ENCODE data around the gene RPS6KA1. TPM values are rescaled to one million over a fixed set of nuclear protein-coding genes. Genes with fewer than 3 reads are reported as not detected.
"Not testable (repeated sequence)": the region's sequence is repeated elsewhere in the genome, so short reads cannot be mapped to it uniquely, and the experiment has no call there.

The RPS6KA1 gene
- total and polyA plus RNA-seq, 2 of the 13 experiments (the other 11 are each of a cell fraction or from before 2014, with no cell fraction given), result 19.6 to 24.2 TPM

DNA sequence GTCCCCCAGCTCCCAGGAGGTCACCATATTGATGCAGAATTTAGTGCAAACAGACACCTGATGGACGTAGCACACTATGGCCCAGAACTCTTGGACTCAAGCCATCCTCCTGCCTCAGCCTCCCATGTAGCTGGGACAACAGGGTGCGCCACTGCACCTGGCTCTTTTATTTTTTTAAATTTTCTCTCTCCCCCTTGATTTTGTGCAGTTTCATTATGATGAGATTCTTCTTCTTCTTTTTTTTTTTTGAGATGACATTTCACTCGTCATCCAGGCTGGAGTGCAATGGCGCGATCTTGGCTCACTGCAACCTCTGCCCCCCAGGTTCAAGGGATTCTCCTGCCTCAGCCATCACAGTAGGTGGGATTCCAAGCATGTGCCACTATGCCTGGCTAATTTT, 63.8 kb downstream of the RPS6KA1 start:
- Histone ChIP-seq H3K4me2 (ENCODE audit: low read depth, low read length) (no peak overlapping the region), H4K20me1 (ENCODE audit: insufficient read depth, low read length) (no peaks in the 10 kb centered on the region)

DNA sequence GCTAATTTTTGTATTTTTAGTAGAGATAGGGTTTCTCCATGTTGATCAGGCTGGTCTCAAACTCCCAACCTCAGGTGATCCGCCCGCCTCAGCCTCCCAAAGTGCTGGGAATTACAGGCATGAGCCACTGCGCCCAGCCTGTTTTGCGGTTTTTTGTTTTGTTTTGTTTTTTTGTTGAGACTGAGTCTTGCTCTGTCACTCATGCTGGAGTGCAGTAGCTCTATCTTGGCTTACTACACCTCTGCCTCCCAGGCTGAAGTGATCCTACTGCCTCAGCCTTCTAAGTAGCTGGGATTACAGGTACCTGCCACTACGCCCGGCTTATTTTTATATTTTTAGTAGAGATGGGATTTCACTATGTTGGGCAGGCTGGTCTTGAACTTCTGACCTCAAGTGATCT, 65.0 kb downstream of the RPS6KA1 start:
- H3K79me2 ChIP-seq (ENCODE audit: insufficient read depth, low read length); H3K36me3 ChIP-seq (replicated peaks in 1 of 2; ENCODE audit: control insufficient read depth in 1 of 2, insufficient read depth in 2 of 2, low read length in 2 of 2); DNase-seq (ENCODE audit: low spot score); H3K27ac ChIP-seq (ENCODE audit: extremely low read length, insufficient read depth, low read length); H3K9ac ChIP-seq (ENCODE audit: insufficient read depth, low read depth, low read length); H3K4me1 ChIP-seq (ENCODE audit: insufficient read depth, low read length); in situ Hi-C loops (cut with HindIII; ENCODE audit: extremely low pct_ligation_motif_present, low pct_unique_long_range_greater_than_20kb); ATAC-seq; FAIRE-seq; BruUV-seq (replicated peaks); H3K9me3 ChIP-seq (ENCODE audit: low read length); H3K4me3 ChIP-seq (replicated peaks in 1 of 3; ENCODE audit: insufficient read depth in 1 of 3, low read depth in 2 of 3, low read length in 3 of 3); intact Hi-C loops (cut with micrococcal nuclease; ENCODE audit: unreplicated experiment); H2AFZ ChIP-seq (ENCODE audit: low read length); H3K4me2 ChIP-seq (ENCODE audit: low read depth, low read length); CTCF ChIA-PET (ENCODE audit: low intra/inter-chr PET ratio, low total read pairs); H3K27me3 ChIP-seq (ENCODE audit: control insufficient read depth in 1 of 2, insufficient read depth in 2 of 2, low read length in 2 of 2); H4K20me1 ChIP-seq (ENCODE audit: insufficient read depth, low read length): not testable (repeated sequence)
- WGBS (ENCODE audit: low lambda C conversion rate), result 52% methylated on average over 6 of the region's 6 CpGs
- POLR2A ChIA-PET, result interaction anchor here (1.2 kb wide), 1 partner anchor 195 kb away, joined by 3 read pairs; no protein-coding TSS in a partner anchor

More for the DNA sequence above, 63.8 kb downstream of the RPS6KA1 start:
- POLR2A ChIA-PET, result no interaction called here
- Histone ChIP-seq H3K36me3 (replicated peaks in 1 of 2; ENCODE audit: control insufficient read depth in 1 of 2, insufficient read depth in 2 of 2, low read length in 2 of 2) (no peaks in the 10 kb centered on the region), H3K27ac (ENCODE audit: extremely low read length, insufficient read depth, low read length) (no peak overlapping the region), H3K4me3 (replicated peaks in 1 of 3; ENCODE audit: insufficient read depth in 1 of 3, low read depth in 2 of 3, low read length in 3 of 3) (no peak overlapping the region), H3K9me3 (ENCODE audit: low read length) (peaks cover 9% of the 10 kb centered on the region), H3K9ac (ENCODE audit: insufficient read depth, low read depth, low read length) (no peak overlapping the region), H2AFZ (ENCODE audit: low read length) (no peak overlapping the region), H3K79me2 (ENCODE audit: insufficient read depth, low read length) (no peaks in the 10 kb centered on the region), H3K4me1 (ENCODE audit: insufficient read depth, low read length) (no peaks in the 10 kb centered on the region), H3K27me3 (ENCODE audit: control insufficient read depth in 1 of 2, insufficient read depth in 2 of 2, low read length in 2 of 2) (no peaks in the 10 kb centered on the region)
- FAIRE-seq (no peak), ATAC-seq (no peak), DNase-seq (ENCODE audit: low spot score) (no peak)
- in situ Hi-C loops (cut with HindIII; ENCODE audit: extremely low pct_ligation_motif_present, low pct_unique_long_range_greater_than_20kb) (no loop called here), intact Hi-C loops (cut with micrococcal nuclease; ENCODE audit: unreplicated experiment) (no loop called here)
- no peak for TF ChIP-seq NFKBIZ (CRISPR knock-in tag; IDR thresholded peaks at IDR 0.05)
- TF ChIP-seq RFXAP (CRISPR knock-in tag; IDR thresholded peaks at IDR 0.05; ENCODE audit: borderline replicate concordance), result no peak
- TF ChIP-seq, protein P1, sequence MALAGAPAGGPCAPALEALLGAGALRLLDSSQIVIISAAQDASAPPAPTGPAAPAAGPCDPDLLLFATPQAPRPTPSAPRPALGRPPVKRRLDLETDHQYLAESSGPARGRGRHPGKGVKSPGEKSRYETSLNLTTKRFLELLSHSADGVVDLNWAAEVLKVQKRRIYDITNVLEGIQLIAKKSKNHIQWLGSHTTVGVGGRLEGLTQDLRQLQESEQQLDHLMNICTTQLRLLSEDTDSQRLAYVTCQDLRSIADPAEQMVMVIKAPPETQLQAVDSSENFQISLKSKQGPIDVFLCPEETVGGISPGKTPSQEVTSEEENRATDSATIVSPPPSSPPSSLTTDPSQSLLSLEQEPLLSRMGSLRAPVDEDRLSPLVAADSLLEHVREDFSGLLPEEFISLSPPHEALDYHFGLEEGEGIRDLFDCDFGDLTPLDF (CRISPR knock-in tag; IDR thresholded peaks at IDR 0.05), result no peak
- no peak for TF ChIP-seq CBFB (CRISPR knock-in tag; IDR thresholded peaks at IDR 0.05)
- no peak for TF ChIP-seq ZNF558 (CRISPR knock-in tag; IDR thresholded peaks at IDR 0.05; ENCODE audit: borderline replicate concordance)
- TF ChIP-seq, protein P2, sequence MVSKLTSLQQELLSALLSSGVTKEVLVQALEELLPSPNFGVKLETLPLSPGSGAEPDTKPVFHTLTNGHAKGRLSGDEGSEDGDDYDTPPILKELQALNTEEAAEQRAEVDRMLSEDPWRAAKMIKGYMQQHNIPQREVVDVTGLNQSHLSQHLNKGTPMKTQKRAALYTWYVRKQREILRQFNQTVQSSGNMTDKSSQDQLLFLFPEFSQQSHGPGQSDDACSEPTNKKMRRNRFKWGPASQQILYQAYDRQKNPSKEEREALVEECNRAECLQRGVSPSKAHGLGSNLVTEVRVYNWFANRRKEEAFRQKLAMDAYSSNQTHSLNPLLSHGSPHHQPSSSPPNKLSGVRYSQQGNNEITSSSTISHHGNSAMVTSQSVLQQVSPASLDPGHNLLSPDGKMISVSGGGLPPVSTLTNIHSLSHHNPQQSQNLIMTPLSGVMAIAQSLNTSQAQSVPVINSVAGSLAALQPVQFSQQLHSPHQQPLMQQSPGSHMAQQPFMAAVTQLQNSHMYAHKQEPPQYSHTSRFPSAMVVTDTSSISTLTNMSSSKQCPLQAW (CRISPR knock-in tag; IDR thresholded peaks at IDR 0.05), result no peak
- TF ChIP-seq, protein P3, sequence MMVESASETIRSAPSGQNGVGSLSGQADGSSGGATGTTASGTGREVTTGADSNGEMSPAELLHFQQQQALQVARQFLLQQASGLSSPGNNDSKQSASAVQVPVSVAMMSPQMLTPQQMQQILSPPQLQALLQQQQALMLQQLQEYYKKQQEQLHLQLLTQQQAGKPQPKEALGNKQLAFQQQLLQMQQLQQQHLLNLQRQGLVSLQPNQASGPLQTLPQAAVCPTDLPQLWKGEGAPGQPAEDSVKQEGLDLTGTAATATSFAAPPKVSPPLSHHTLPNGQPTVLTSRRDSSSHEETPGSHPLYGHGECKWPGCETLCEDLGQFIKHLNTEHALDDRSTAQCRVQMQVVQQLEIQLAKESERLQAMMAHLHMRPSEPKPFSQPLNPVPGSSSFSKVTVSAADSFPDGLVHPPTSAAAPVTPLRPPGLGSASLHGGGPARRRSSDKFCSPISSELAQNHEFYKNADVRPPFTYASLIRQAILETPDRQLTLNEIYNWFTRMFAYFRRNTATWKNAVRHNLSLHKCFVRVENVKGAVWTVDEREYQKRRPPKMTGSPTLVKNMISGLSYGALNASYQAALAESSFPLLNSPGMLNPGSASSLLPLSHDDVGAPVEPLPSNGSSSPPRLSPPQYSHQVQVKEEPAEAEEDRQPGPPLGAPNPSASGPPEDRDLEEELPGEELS (CRISPR knock-in tag; IDR thresholded peaks at IDR 0.05), result no peak
- no peak for TF ChIP-seq RFXANK (CRISPR knock-in tag; IDR thresholded peaks at IDR 0.05)
- TF ChIP-seq POLR2AphosphoS2 (IDR thresholded peaks at IDR 0.05; ENCODE audit: low read depth, low read length), result no peak
- no peak for TF ChIP-seq ZNF546 (CRISPR knock-in tag; conservative IDR thresholded peaks at IDR 0.05)
- TF ChIP-seq ZNF564 (CRISPR knock-in tag; IDR thresholded peaks at IDR 0.05), result no peak
- TF ChIP-seq GLI4 (CRISPR knock-in tag; IDR thresholded peaks at IDR 0.05; ENCODE audit: borderline replicate concordance), result no peak
- TF ChIP-seq KLF12 (CRISPR knock-in tag; IDR thresholded peaks at IDR 0.05; ENCODE audit: borderline replicate concordance), result no peak
- no peak for TF ChIP-seq NR2F1 (CRISPR knock-in tag; IDR thresholded peaks at IDR 0.05)
- TF ChIP-seq NR1H2 (CRISPR knock-in tag; IDR thresholded peaks at IDR 0.05; ENCODE audit: borderline replicate concordance, low read depth), result no peak
- TF ChIP-seq MED1 (CRISPR knock-in tag; IDR thresholded peaks at IDR 0.05), result no peak
- TF ChIP-seq SNAPC2 (CRISPR knock-in tag; IDR thresholded peaks at IDR 0.05), result no peak
- no peak for TF ChIP-seq MTA1 (CRISPR knock-in tag; IDR thresholded peaks at IDR 0.05; ENCODE audit: borderline replicate concordance)
- no peak for TF ChIP-seq NFE2L1 (CRISPR knock-in tag; IDR thresholded peaks at IDR 0.05; ENCODE audit: borderline replicate concordance)
- CTCF ChIA-PET (ENCODE audit: low intra/inter-chr PET ratio, low total read pairs), result no interaction called here
- WGBS (ENCODE audit: low lambda C conversion rate), result 62% methylated on average over 5 of the region's 5 CpGs
- BruUV-seq (replicated peaks), result no TSS peak
